Thoracic aorta (tissue), 2 donors: ENCODE measurements around the gene GJA3. TPM values are rescaled to one million over a fixed set of nuclear protein-coding genes. Genes with fewer than 3 reads are reported as not detected.

Experiments used
- ATAC-seq: fragments of 150-250 bp; one replicate; pipeline ENCODE4 v1.8.0; 2017; ENCODE audit warnings: low read depth; ENCODE audit not compliant: insufficient number of reproducible peaks, low FRiP score
- DNase-seq: peaks from one replicate; pipeline ENCODE4 v3.0.0-alpha.2; 2020; ENCODE audit warnings: low spot score
- H3K27ac ChIP-seq, 2 donors: fragments of 200-600 bp; sonication (generic); 1 replicate in 1 of 2; 2 replicates in 1 of 2; pipeline ENCODE4 v1.5.1; 2016; ENCODE audit warnings: mild to moderate bottlenecking in 2 of 2, moderate library complexity in 2 of 2
- H3K27me3 ChIP-seq: fragments of 200-600 bp; sonication (generic); replicated peaks from 2 replicates; pipeline ENCODE4 v1.6.0; 2016; ENCODE audit warnings: mild to moderate bottlenecking; ENCODE audit not compliant: insufficient read depth
- H3K36me3 ChIP-seq: fragments of 200-600 bp; sonication (generic); one replicate; pipeline ENCODE4 v1.5.1; 2016
- H3K4me1 ChIP-seq, 2 donors: fragments of 200-600 bp; sonication (generic); 1 replicate in 1 of 2; 2 replicates in 1 of 2; pipeline versions ENCODE4 v1.5.1 to v1.6.0; 2016; ENCODE audit warnings: low read depth in 2 of 2, mild to moderate bottlenecking in 1 of 2; ENCODE audit not compliant: control insufficient read depth in 1 of 2
- H3K4me3 ChIP-seq: fragments of 200-600 bp; sonication (generic); 2 replicates; pipeline ENCODE4 v1.5.1; 2016; ENCODE audit warnings: mild to moderate bottlenecking
- H3K9me3 ChIP-seq: fragments of 200-600 bp; sonication (generic); 2 replicates; pipeline ENCODE4 v1.5.1; 2016
- CTCF ChIP-seq: fragments of 200-600 bp; sonication (generic); IDR thresholded peaks from one replicate; pipeline ENCODE4 v1.5.1; 2019; ENCODE audit warnings: antibody characterized with exemption
- total RNA-seq, 2 donors: library from RNA; depleted of rRNA; stranded (reverse); fragments of >200 nt; gene quantifications; one replicate each; pipeline versions ENCODE4 v1.1.0 to v1.2.3, GENCODE V29; 2016

GJA3 gene
- total RNA-seq, 2 donors from 2014 or later, result under 0.01 TPM; not detected in 1

GRCh38 chr13:20197361-20197834 lies 36.5 kb upstream of the GJA3 start:
- Histone ChIP-seq H3K4me3 (no peak overlapping the region), H3K27me3 (peaks cover 17% of the 10 kb centered on the region), H3K36me3 (no peaks in the 10 kb centered on the region), H3K4me1 (peaks cover 19 to 25% of the 10 kb centered on the region in 2 donors), H3K27ac (no peak overlapping the region), H3K9me3 (peaks cover 5% of the 10 kb centered on the region)
- ATAC-seq (no peak), DNase-seq (no peak)
- peak; percentile 52 for TF ChIP-seq CTCF

- Histone ChIP-seq H3K4me3 (no peak overlapping the region), H3K27me3 (peaks cover 17% of the 10 kb centered on the region), H3K27ac (no peak overlapping the region), H3K9me3 (no peaks in the 10 kb centered on the region), H3K4me1 (peaks cover 23 to 32% of the 10 kb centered on the region in 2 donors), H3K36me3 (no peaks in the 10 kb centered on the region)
- ATAC-seq, result no peak
- DNase-seq, result no peak
- no peak for TF ChIP-seq CTCF
Observed at GRCh38 chr13:20195801-20196200, 34.9 kb upstream of the GJA3 start.

- peak overlapping the region; percentile 75 for H3K4me3 ChIP-seq
- DNase-seq (no peak), ATAC-seq (no peak)
- H3K27me3 ChIP-seq, result peaks cover 17% of the 10 kb centered on the region
- H3K36me3 ChIP-seq, result no peaks in the 10 kb centered on the region
- H3K27ac ChIP-seq, result no peak overlapping the region
- TF ChIP-seq CTCF, result no peak
- H3K9me3 ChIP-seq, result no peaks in the 10 kb centered on the region
- peaks cover 23 to 32% of the 10 kb centered on the region in 2 donors for H3K4me1 ChIP-seq
Observed at GRCh38 chr13:20193907-20194631, 33.2 kb upstream of the GJA3 start.

GRCh38 chr13:20193162-20193906 lies 32.5 kb upstream of the GJA3 start:
- Histone ChIP-seq H3K27me3 (peaks cover 17% of the 10 kb centered on the region), H3K4me3 (peak overlapping the region; percentile 75), H3K9me3 (no peaks in the 10 kb centered on the region), H3K27ac (no peak overlapping the region), H3K4me1 (peaks cover 23 to 32% of the 10 kb centered on the region in 2 donors), H3K36me3 (no peaks in the 10 kb centered on the region)
- TF ChIP-seq CTCF, result no peak
- ATAC-seq, result no peak
- no peak for DNase-seq

GRCh38 chr13:20192836-20193161 lies 31.9 kb upstream of the GJA3 start, which contains the start of gene GJB2:
Gene GJB2, minus strand, starts transcription at chr13:20192938. Its CDS starts 3,357 bp downstream, at chr13:20189581.
- no peak for TF ChIP-seq CTCF
- peaks cover 23 to 32% of the 10 kb centered on the region in 2 donors for H3K4me1 ChIP-seq
- DNase-seq (no peak), ATAC-seq (no peak)
- peak within 1 kb of the TSS; percentile 75 for H3K4me3 ChIP-seq
- no peak within 1 kb of the TSS for H3K27ac ChIP-seq
- H3K27me3 ChIP-seq, result peaks cover 17% of the 10 kb centered on the region
- no peaks in the 10 kb centered on the region for H3K36me3 ChIP-seq
- no peaks in the 10 kb centered on the region for H3K9me3 ChIP-seq
